ENCODE measurements around the gene ZNF462. TPM values are rescaled to one million over a fixed set of nuclear protein-coding genes. Genes with fewer than 3 reads are reported as not detected.

ZNF462 gene
- total and polyA plus RNA-seq, 2 donors (not counting 1 experiment from before 2014, with no cell fraction given): 6.0 to 27.4 TPM

GRCh38 chr9:106956971-106957370 is 94.0 kb downstream of the ZNF462 start:
- H2AFZ ChIP-seq (ENCODE audit: low read length): no peak overlapping the region
- H3K9me3 ChIP-seq (ENCODE audit: control insufficient read depth, insufficient read depth, low read depth, low read length): no peaks in the 10 kb centered on the region
- no peaks in the 10 kb centered on the region for H3K79me2 ChIP-seq (ENCODE audit: control insufficient read depth, insufficient read depth, low read length)
- peaks cover 2% of the 10 kb centered on the region for H3K4me1 ChIP-seq (ENCODE audit: control insufficient read depth, extremely low read depth, insufficient read depth, low read length)
- no peak overlapping the region for H3K4me3 ChIP-seq (replicated peaks in 1 of 4; ENCODE audit: control extremely low read depth in 1 of 4, insufficient read depth in 1 of 4, low read depth in 3 of 4, low read length in 4 of 4)
- H3K4me2 ChIP-seq (ENCODE audit: extremely low read depth, insufficient read depth, low read length): no peak overlapping the region
- H3K27me3 ChIP-seq (ENCODE audit: control insufficient read depth, insufficient read depth, low read length): no peaks in the 10 kb centered on the region
- DNase-seq (ENCODE audit: low read depth in 2 of 2): peak; percentile 62 to 89
- no peak overlapping the region for H3K27ac ChIP-seq (ENCODE audit: insufficient read depth, low read length)
- no peak for TF ChIP-seq EZH2 (IDR thresholded peaks at IDR 0.05; ENCODE audit: low read length, missing control alignments)
- TF ChIP-seq CTCF (conservative IDR thresholded peaks at IDR 0.05 in 1 of 2, IDR thresholded peaks at IDR 0.05 in 1 of 2; ENCODE audit: low read depth in 1 of 2, low read length in 2 of 2): no peak
- no peaks in the 10 kb centered on the region for H4K20me1 ChIP-seq (ENCODE audit: control insufficient read depth, extremely low read depth, insufficient read depth, low read length)
- H3K9ac ChIP-seq (ENCODE audit: insufficient read depth, low read length): no peak overlapping the region
- H3K36me3 ChIP-seq (ENCODE audit: control insufficient read depth, insufficient read depth, low read length): no peaks in the 10 kb centered on the region

- Histone ChIP-seq H4K20me1 (ENCODE audit: control insufficient read depth, extremely low read depth, insufficient read depth, low read length) (no peaks in the 10 kb centered on the region), H3K4me2 (ENCODE audit: extremely low read depth, insufficient read depth, low read length) (no peak overlapping the region), H3K27ac (ENCODE audit: insufficient read depth, low read length) (no peak overlapping the region), H3K36me3 (ENCODE audit: control insufficient read depth, insufficient read depth, low read length) (no peaks in the 10 kb centered on the region), H3K4me1 (ENCODE audit: control insufficient read depth, extremely low read depth, insufficient read depth, low read length) (peaks cover 2% of the 10 kb centered on the region), H3K79me2 (ENCODE audit: control insufficient read depth, insufficient read depth, low read length) (no peaks in the 10 kb centered on the region), H3K27me3 (ENCODE audit: control insufficient read depth, insufficient read depth, low read length) (no peaks in the 10 kb centered on the region), H3K4me3 (replicated peaks in 1 of 4; ENCODE audit: control extremely low read depth in 1 of 4, insufficient read depth in 1 of 4, low read depth in 3 of 4, low read length in 4 of 4) (no peak overlapping the region), H2AFZ (ENCODE audit: low read length) (no peak overlapping the region), H3K9me3 (ENCODE audit: control insufficient read depth, insufficient read depth, low read depth, low read length) (no peaks in the 10 kb centered on the region), H3K9ac (ENCODE audit: insufficient read depth, low read length) (no peak overlapping the region)
- TF ChIP-seq CTCF (conservative IDR thresholded peaks at IDR 0.05 in 1 of 2, IDR thresholded peaks at IDR 0.05 in 1 of 2; ENCODE audit: low read depth in 1 of 2, low read length in 2 of 2): no peak
- no peak for TF ChIP-seq EZH2 (IDR thresholded peaks at IDR 0.05; ENCODE audit: low read length, missing control alignments)
- peak in 1 of 2 donors; percentile 86 for DNase-seq (ENCODE audit: low read depth in 2 of 2)
Observed at GRCh38 chr9:106958955-106959657, 96.1 kb downstream of the ZNF462 start.

- Histone ChIP-seq H3K27me3 (ENCODE audit: control insufficient read depth, insufficient read depth, low read length) (no peaks in the 10 kb centered on the region), H3K9me3 (ENCODE audit: control insufficient read depth, insufficient read depth, low read depth, low read length) (no peaks in the 10 kb centered on the region), H3K9ac (ENCODE audit: insufficient read depth, low read length) (no peak overlapping the region), H3K4me1 (ENCODE audit: control insufficient read depth, extremely low read depth, insufficient read depth, low read length) (peaks cover 2% of the 10 kb centered on the region), H3K36me3 (ENCODE audit: control insufficient read depth, insufficient read depth, low read length) (no peaks in the 10 kb centered on the region), H3K4me3 (replicated peaks in 1 of 4; ENCODE audit: control extremely low read depth in 1 of 4, insufficient read depth in 1 of 4, low read depth in 3 of 4, low read length in 4 of 4) (no peak overlapping the region), H3K27ac (ENCODE audit: insufficient read depth, low read length) (no peak overlapping the region), H3K79me2 (ENCODE audit: control insufficient read depth, insufficient read depth, low read length) (no peaks in the 10 kb centered on the region), H3K4me2 (ENCODE audit: extremely low read depth, insufficient read depth, low read length) (no peak overlapping the region), H4K20me1 (ENCODE audit: control insufficient read depth, extremely low read depth, insufficient read depth, low read length) (no peaks in the 10 kb centered on the region), H2AFZ (ENCODE audit: low read length) (no peak overlapping the region)
- TF ChIP-seq CTCF (conservative IDR thresholded peaks at IDR 0.05 in 1 of 2, IDR thresholded peaks at IDR 0.05 in 1 of 2; ENCODE audit: low read depth in 1 of 2, low read length in 2 of 2) (no peak), EZH2 (IDR thresholded peaks at IDR 0.05; ENCODE audit: low read length, missing control alignments) (no peak)
- no peak for DNase-seq (ENCODE audit: low read depth in 2 of 2)
Observed at GRCh38 chr9:106960258-106960657, 97.3 kb downstream of the ZNF462 start.

Measured in fibroblast of lung (primary cell).